ENCODE measurements around the gene PRSS8.

Gene PRSS8

GRCh38 chr16:31133046-31133501 is 2.5 kb downstream of the PRSS8 start:
- Histone ChIP-seq H3K4me1 (ENCODE audit: control insufficient read depth, insufficient read depth, low read length) (peaks cover 10% of the 10 kb centered on the region), H3K9me3 (ENCODE audit: control insufficient read depth, low read length) (no peaks in the 10 kb centered on the region), H3K27me3 (replicated peaks; ENCODE audit: control insufficient read depth, insufficient read depth, low read length) (peaks cover 5% of the 10 kb centered on the region)

DNA sequence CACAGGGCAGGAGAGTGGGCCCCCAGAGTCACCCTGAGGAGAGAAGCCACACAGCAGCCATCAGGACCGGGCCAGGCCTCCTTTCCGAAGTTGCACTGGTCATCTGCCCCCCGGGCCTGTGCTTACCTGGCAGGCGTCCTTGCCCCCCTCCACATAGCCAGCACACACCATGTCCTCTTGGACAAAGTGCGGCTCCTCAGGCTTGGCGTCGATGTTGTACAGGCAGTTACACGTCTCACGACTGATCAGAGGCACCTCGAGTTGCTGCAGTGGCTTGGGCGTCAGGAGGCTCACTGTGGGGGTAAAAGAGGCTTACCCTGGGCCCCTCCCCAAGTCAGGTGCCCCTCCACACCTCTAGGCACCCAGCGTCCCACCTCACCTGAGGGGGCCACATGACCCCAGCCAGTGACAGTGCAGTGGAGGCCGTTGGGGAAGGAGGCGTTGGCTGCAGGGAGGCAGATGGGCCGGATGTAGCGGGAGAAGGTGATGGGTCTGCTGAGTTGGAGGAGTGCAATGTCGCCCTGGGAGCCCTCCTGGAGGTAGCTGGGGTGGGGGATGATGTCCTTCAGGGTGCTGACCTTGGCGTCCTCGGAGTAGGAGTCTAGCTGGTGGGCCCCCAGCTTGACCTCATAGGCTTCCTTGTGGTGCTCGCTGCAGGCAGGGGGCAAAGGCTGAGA is 3.1 kb downstream of the PRSS8 start:
- Histone ChIP-seq H3K4me3 (ENCODE audit: low read length) (no peak overlapping the region), H3K9ac (ENCODE audit: low read length) (no peak overlapping the region), H3K4me1 (ENCODE audit: control insufficient read depth, insufficient read depth, low read length) (peaks cover 10% of the 10 kb centered on the region), H3K9me3 (ENCODE audit: control insufficient read depth, low read length) (no peaks in the 10 kb centered on the region), H3K27me3 (replicated peaks; ENCODE audit: control insufficient read depth, insufficient read depth, low read length) (peaks cover 5% of the 10 kb centered on the region), H3K36me3 (ENCODE audit: control insufficient read depth, insufficient read depth, low read length, severe bottlenecking) (peaks cover 28% of the 10 kb centered on the region)
- DNase-seq (ENCODE audit: low read depth) = no peak

More at GRCh38 chr16:31133046-31133501, 2.5 kb downstream of the PRSS8 start:
- Histone ChIP-seq H3K9ac (ENCODE audit: low read length) (no peak overlapping the region), H3K36me3 (ENCODE audit: control insufficient read depth, insufficient read depth, low read length, severe bottlenecking) (peaks cover 22% of the 10 kb centered on the region), H3K4me3 (ENCODE audit: low read length) (no peak overlapping the region)
- DNase-seq (ENCODE audit: low read depth) = no peak

- DNase-seq (ENCODE audit: low read depth) = no peak
- H3K27me3 ChIP-seq (replicated peaks; ENCODE audit: control insufficient read depth, insufficient read depth, low read length) = peaks cover 5% of the 10 kb centered on the region
- peaks cover 34% of the 10 kb centered on the region for H3K36me3 ChIP-seq (ENCODE audit: control insufficient read depth, insufficient read depth, low read length, severe bottlenecking)
- no peaks in the 10 kb centered on the region for H3K9me3 ChIP-seq (ENCODE audit: control insufficient read depth, low read length)
- H3K4me1 ChIP-seq (ENCODE audit: control insufficient read depth, insufficient read depth, low read length) = peaks cover 10% of the 10 kb centered on the region
- H3K4me3 ChIP-seq (ENCODE audit: low read length) = no peak overlapping the region
- H3K9ac ChIP-seq (ENCODE audit: low read length) = no peak overlapping the region
Measured at GRCh38 chr16:31131841-31132271, 3.7 kb downstream of the PRSS8 start.

DNA sequence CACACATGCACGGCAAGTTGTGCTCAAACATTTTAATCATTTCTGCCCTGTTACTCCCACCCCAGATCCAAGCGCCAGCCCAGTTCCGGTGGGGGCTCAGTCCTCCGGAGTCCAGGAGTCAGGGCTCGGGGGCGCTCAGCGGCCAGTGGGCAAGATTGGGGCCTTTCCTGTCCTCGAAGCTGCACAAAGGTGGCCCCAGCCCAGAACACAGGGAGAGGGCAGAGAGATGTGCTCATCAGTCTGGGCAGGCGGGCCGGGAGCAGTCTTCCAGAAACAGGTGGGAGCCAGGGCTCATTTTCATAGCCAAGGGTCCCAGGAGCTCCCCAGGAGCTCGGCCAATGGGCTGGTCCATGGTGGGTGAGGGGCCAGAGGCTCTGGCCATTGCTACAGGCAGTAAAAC is 4.1 kb downstream of the PRSS8 start:
- H3K9me3 ChIP-seq (ENCODE audit: control insufficient read depth, low read length) = no peaks in the 10 kb centered on the region
- no peak for DNase-seq (ENCODE audit: low read depth)
- H3K9ac ChIP-seq (ENCODE audit: low read length) = no peak overlapping the region
- H3K27me3 ChIP-seq (replicated peaks; ENCODE audit: control insufficient read depth, insufficient read depth, low read length) = peaks cover 5% of the 10 kb centered on the region
- peaks cover 10% of the 10 kb centered on the region for H3K4me1 ChIP-seq (ENCODE audit: control insufficient read depth, insufficient read depth, low read length)
- no peak overlapping the region for H3K4me3 ChIP-seq (ENCODE audit: low read length)
- peaks cover 35% of the 10 kb centered on the region for H3K36me3 ChIP-seq (ENCODE audit: control insufficient read depth, insufficient read depth, low read length, severe bottlenecking)

GRCh38 chr16:31130899-31131298 is 4.6 kb downstream of the PRSS8 start:
- DNase-seq (ENCODE audit: low read depth) = no peak
- Histone ChIP-seq H3K9me3 (ENCODE audit: control insufficient read depth, low read length) (no peaks in the 10 kb centered on the region), H3K36me3 (ENCODE audit: control insufficient read depth, insufficient read depth, low read length, severe bottlenecking) (peaks cover 35% of the 10 kb centered on the region)

DNA sequence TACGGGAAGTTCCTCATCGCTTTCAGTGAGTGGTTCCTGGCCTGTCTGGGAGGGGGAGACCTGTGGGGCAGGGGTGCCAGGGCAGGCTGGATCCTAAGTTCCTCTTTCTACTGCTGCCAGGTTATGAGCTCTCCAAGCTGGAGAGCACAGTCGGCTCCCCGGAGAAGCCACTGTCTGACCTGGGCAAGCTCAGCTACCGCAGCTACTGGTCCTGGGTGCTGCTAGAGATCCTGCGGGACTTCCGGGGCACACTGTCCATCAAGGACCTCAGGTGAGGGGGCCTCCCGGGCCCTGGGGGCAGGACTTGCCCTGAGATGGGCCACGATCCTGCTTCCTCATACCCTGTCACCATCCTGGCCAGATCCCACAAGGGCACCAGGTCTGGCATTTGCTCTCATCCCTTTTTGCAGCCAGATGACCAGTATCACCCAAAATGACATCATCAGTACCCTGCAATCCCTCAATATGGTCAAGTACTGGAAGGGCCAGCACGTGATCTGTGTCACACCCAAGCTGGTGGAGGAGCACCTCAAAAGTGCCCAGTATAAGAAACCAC is 5.1 kb downstream of the PRSS8 start:
- Histone ChIP-seq H3K4me3 (ENCODE audit: low read length) (no peak overlapping the region), H3K9ac (ENCODE audit: low read length) (no peak overlapping the region), H3K36me3 (ENCODE audit: control insufficient read depth, insufficient read depth, low read length, severe bottlenecking) (peaks cover 35% of the 10 kb centered on the region), H3K4me1 (ENCODE audit: control insufficient read depth, insufficient read depth, low read length) (peaks cover 10% of the 10 kb centered on the region), H3K27me3 (replicated peaks; ENCODE audit: control insufficient read depth, insufficient read depth, low read length) (peaks cover 5% of the 10 kb centered on the region), H3K9me3 (ENCODE audit: control insufficient read depth, low read length) (no peaks in the 10 kb centered on the region)
- no peak for DNase-seq (ENCODE audit: low read depth)

More at GRCh38 chr16:31130899-31131298, 4.6 kb downstream of the PRSS8 start:
- Histone ChIP-seq H3K27me3 (replicated peaks; ENCODE audit: control insufficient read depth, insufficient read depth, low read length) (peaks cover 5% of the 10 kb centered on the region), H3K4me3 (ENCODE audit: low read length) (no peak overlapping the region), H3K9ac (ENCODE audit: low read length) (no peak overlapping the region), H3K4me1 (ENCODE audit: control insufficient read depth, insufficient read depth, low read length) (peaks cover 10% of the 10 kb centered on the region)

DNA sequence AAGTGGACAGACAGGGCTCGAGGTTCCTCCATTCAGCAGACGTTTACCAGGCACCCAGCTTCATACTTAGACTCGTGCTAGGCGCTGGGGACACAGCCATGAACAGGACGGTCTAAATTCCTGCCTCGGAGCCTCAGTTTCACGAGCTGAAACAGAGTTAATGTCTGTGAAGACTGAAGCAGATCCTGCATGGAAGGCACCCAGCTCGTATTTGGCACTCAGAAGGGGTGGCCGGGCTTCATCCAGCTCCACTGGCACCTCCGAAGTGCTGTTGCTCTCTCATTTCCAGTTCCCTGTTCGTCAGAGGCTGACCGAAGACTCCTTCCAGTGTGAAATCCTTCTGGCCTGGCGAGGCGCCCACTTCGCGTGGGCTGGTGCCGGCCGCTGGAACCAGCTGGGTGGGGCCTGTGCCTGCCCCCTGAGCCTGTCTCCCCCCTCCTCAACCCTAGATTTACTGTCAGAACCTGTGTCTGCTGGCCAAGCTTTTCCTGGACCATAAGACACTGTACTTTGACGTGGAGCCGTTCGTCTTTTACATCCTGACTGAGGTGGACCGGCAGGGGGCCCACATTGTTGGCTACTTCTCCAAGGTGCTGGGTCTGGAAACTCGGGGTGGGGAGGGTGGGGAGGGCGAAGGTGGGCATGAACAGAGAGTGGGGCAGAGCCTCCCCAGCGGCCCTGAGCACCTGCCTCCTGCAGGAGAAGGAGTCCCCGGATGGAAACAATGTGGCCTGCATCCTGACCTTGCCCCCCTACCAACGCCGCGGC is 5.8 kb downstream of the PRSS8 start:
- no peak for DNase-seq (ENCODE audit: low read depth)
- Histone ChIP-seq H3K36me3 (ENCODE audit: control insufficient read depth, insufficient read depth, low read length, severe bottlenecking) (peaks cover 35% of the 10 kb centered on the region), H3K4me3 (ENCODE audit: low read length) (no peak overlapping the region), H3K9ac (ENCODE audit: low read length) (no peak overlapping the region), H3K9me3 (ENCODE audit: control insufficient read depth, low read length) (no peaks in the 10 kb centered on the region), H3K4me1 (ENCODE audit: control insufficient read depth, insufficient read depth, low read length) (peaks cover 6% of the 10 kb centered on the region), H3K27me3 (replicated peaks; ENCODE audit: control insufficient read depth, insufficient read depth, low read length) (peaks cover under 1% of the 10 kb centered on the region)

GRCh38 chr16:31128711-31129567 is 6.6 kb downstream of the PRSS8 start:
- H3K9ac ChIP-seq (ENCODE audit: low read length) = no peak overlapping the region
- no peak for DNase-seq (ENCODE audit: low read depth)
- no peaks in the 10 kb centered on the region for H3K27me3 ChIP-seq (replicated peaks; ENCODE audit: control insufficient read depth, insufficient read depth, low read length)
- peaks cover 40% of the 10 kb centered on the region for H3K36me3 ChIP-seq (ENCODE audit: control insufficient read depth, insufficient read depth, low read length, severe bottlenecking)
- no peak overlapping the region for H3K4me3 ChIP-seq (ENCODE audit: low read length)
- no peaks in the 10 kb centered on the region for H3K9me3 ChIP-seq (ENCODE audit: control insufficient read depth, low read length)
- peaks cover 4% of the 10 kb centered on the region for H3K4me1 ChIP-seq (ENCODE audit: control insufficient read depth, insufficient read depth, low read length)

GRCh38 chr16:31127182-31127581 is 8.3 kb downstream of the PRSS8 start:
- H3K4me1 ChIP-seq (ENCODE audit: control insufficient read depth, insufficient read depth, low read length) = peaks cover 4% of the 10 kb centered on the region
- H3K27me3 ChIP-seq (replicated peaks; ENCODE audit: control insufficient read depth, insufficient read depth, low read length) = no peaks in the 10 kb centered on the region
- H3K36me3 ChIP-seq (ENCODE audit: control insufficient read depth, insufficient read depth, low read length, severe bottlenecking) = peaks cover 46% of the 10 kb centered on the region
- no peaks in the 10 kb centered on the region for H3K9me3 ChIP-seq (ENCODE audit: control insufficient read depth, low read length)
- DNase-seq (ENCODE audit: low read depth) = no peak
- H3K9ac ChIP-seq (ENCODE audit: low read length) = no peak overlapping the region
- no peak overlapping the region for H3K4me3 ChIP-seq (ENCODE audit: low read length)

- Histone ChIP-seq H3K4me1 (ENCODE audit: control insufficient read depth, insufficient read depth, low read length) (peaks cover 4% of the 10 kb centered on the region), H3K27me3 (replicated peaks; ENCODE audit: control insufficient read depth, insufficient read depth, low read length) (no peaks in the 10 kb centered on the region), H3K36me3 (ENCODE audit: control insufficient read depth, insufficient read depth, low read length, severe bottlenecking) (peaks cover 47% of the 10 kb centered on the region), H3K9ac (ENCODE audit: low read length) (no peak overlapping the region), H3K4me3 (ENCODE audit: low read length) (no peak overlapping the region), H3K9me3 (ENCODE audit: control insufficient read depth, low read length) (no peaks in the 10 kb centered on the region)
- DNase-seq (ENCODE audit: low read depth) = no peak
Measured at GRCh38 chr16:31125844-31126243, 9.7 kb downstream of the PRSS8 start.

All from adipocyte (in vitro differentiated cells).